Fibroblast of lung (primary cell): ENCODE results near the gene LOC101059915.

Source experiments
- DNase-seq, 2 donors: peaks; one replicate each; pipeline versions ENCODE4 v3.0.0 to v3.0.0-alpha.2; 2010; ENCODE audit warnings: low read depth in 2 of 2
- H2AFZ ChIP-seq: 2 replicates; pipeline ENCODE4 v1.5.1; 2012; ENCODE audit warnings: low read length, control low read depth, inconsistent platforms
- H3K27ac ChIP-seq: 2 replicates; pipeline ENCODE4 v1.5.1; 2011; ENCODE audit warnings: low read length, control low read depth; ENCODE audit not compliant: insufficient read depth
- H3K27me3 ChIP-seq: 2 replicates; pipeline ENCODE4 v1.5.1; 2011; ENCODE audit warnings: mild to moderate bottlenecking, low read length; ENCODE audit not compliant: control insufficient read depth, insufficient read depth
- H3K36me3 ChIP-seq: 2 replicates; pipeline ENCODE4 v1.5.1; 2011; ENCODE audit warnings: low read length; ENCODE audit not compliant: control insufficient read depth, insufficient read depth
- H3K4me1 ChIP-seq: 2 replicates; pipeline ENCODE4 v1.5.1; 2011; ENCODE audit warnings: low read length; ENCODE audit not compliant: control insufficient read depth, insufficient read depth; ENCODE audit errors: extremely low read depth
- H3K4me2 ChIP-seq: 2 replicates; pipeline ENCODE4 v1.5.1; 2011; ENCODE audit warnings: low read length, control low read depth; ENCODE audit not compliant: insufficient read depth; ENCODE audit errors: extremely low read depth
- H3K4me3 ChIP-seq, 4 experiments: fragments of 200-600 bp in 1 of 4; sonication (generic) in 1 of 4; replicated peaks in 1 of 4; 2 replicates each; pipeline ENCODE4 v1.5.1; 2011 to 2016; ENCODE audit warnings: low read length in 4 of 4, low read depth in 3 of 4, mild to moderate bottlenecking in 3 of 4, control low read depth in 2 of 4, inconsistent platforms in 1 of 4, mixed read lengths in 1 of 4; ENCODE audit not compliant: insufficient read depth in 1 of 4; ENCODE audit errors: control extremely low read depth in 1 of 4
- H3K79me2 ChIP-seq: 2 replicates; pipeline ENCODE4 v1.5.1; 2012; ENCODE audit warnings: mild to moderate bottlenecking, low read length, inconsistent platforms; ENCODE audit not compliant: control insufficient read depth, insufficient read depth
- H3K9ac ChIP-seq: 2 replicates; pipeline ENCODE4 v1.5.1; 2011; ENCODE audit warnings: mild to moderate bottlenecking, low read length, control low read depth; ENCODE audit not compliant: insufficient read depth
- H3K9me3 ChIP-seq: 2 replicates; pipeline ENCODE4 v1.5.1; 2012; ENCODE audit warnings: low read depth, low read length; ENCODE audit not compliant: control insufficient read depth, insufficient read depth
- H4K20me1 ChIP-seq: 2 replicates; pipeline ENCODE4 v1.5.1; 2011; ENCODE audit warnings: low read length; ENCODE audit not compliant: control insufficient read depth, insufficient read depth; ENCODE audit errors: extremely low read depth
- CTCF ChIP-seq, 2 donors: IDR thresholded peaks in 1 of 2; conservative IDR thresholded peaks in 1 of 2; 1 replicate in 1 of 2; 2 replicates in 1 of 2; pipeline ENCODE4 v1.5.1; 2011 to 2012; ENCODE audit warnings: low read length in 2 of 2, control low read depth in 1 of 2, inconsistent platforms in 1 of 2, low read depth in 1 of 2, mild to moderate bottlenecking in 1 of 2
- EZH2 ChIP-seq: IDR thresholded peaks from 2 replicates; pipeline ENCODE4 v1.5.1; 2012; ENCODE audit warnings: low read length, control low read depth, mild to moderate bottlenecking; ENCODE audit errors: missing control alignments

LOC101059915 gene

GRCh38 chrX:71666240-71667223 is 814 bp upstream of the LOC101059915 start:
- Histone ChIP-seq H3K4me1 (no peaks in the 10 kb centered on the region), H3K9me3 (no peaks in the 10 kb centered on the region), H3K79me2 (no peaks in the 10 kb centered on the region), H3K27ac (no peak overlapping the region), H3K27me3 (peaks cover 3% of the 10 kb centered on the region), H3K9ac (no peak overlapping the region), H3K4me3 (no peak overlapping the region), H3K4me2 (no peak overlapping the region), H3K36me3 (no peaks in the 10 kb centered on the region), H4K20me1 (no peaks in the 10 kb centered on the region), H2AFZ (no peak overlapping the region)
- no peak for TF ChIP-seq CTCF (conservative IDR thresholded peaks at IDR 0.05 in 1 of 2, IDR thresholded peaks at IDR 0.05 in 1 of 2; ENCODE audit: low read depth in 1 of 2, low read length in 2 of 2)
- TF ChIP-seq EZH2, result no peak
- no peak for DNase-seq

- no peaks in the 10 kb centered on the region for H3K9me3 ChIP-seq
- H3K27me3 ChIP-seq, result peaks cover 3% of the 10 kb centered on the region
- no peaks in the 10 kb centered on the region for H3K79me2 ChIP-seq
- H3K36me3 ChIP-seq, result no peaks in the 10 kb centered on the region
- no peak overlapping the region for H3K4me3 ChIP-seq
- H4K20me1 ChIP-seq, result no peaks in the 10 kb centered on the region
- no peak overlapping the region for H3K4me2 ChIP-seq
- H3K9ac ChIP-seq, result no peak overlapping the region
- no peak overlapping the region for H2AFZ ChIP-seq
- no peak for DNase-seq
- H3K27ac ChIP-seq, result no peak overlapping the region
- TF ChIP-seq CTCF (conservative IDR thresholded peaks at IDR 0.05 in 1 of 2, IDR thresholded peaks at IDR 0.05 in 1 of 2; ENCODE audit: low read depth in 1 of 2, low read length in 2 of 2) (no peak), EZH2 (no peak)
- no peaks in the 10 kb centered on the region for H3K4me1 ChIP-seq
These were observed 876 bp downstream of the LOC101059915 start for GRCh38 chrX:71668248-71668595.

GRCh38 chrX:71669492-71669891 is 2.1 kb downstream of the LOC101059915 start:
- H3K36me3 ChIP-seq, result no peaks in the 10 kb centered on the region
- H2AFZ ChIP-seq, result no peak overlapping the region
- DNase-seq, result no peak
- no peaks in the 10 kb centered on the region for H3K4me1 ChIP-seq
- H3K27ac ChIP-seq, result no peak overlapping the region
- H3K4me2 ChIP-seq, result no peak overlapping the region
- H3K4me3 ChIP-seq, result no peak overlapping the region
- H4K20me1 ChIP-seq, result no peaks in the 10 kb centered on the region
- no peak overlapping the region for H3K9ac ChIP-seq
- TF ChIP-seq CTCF (conservative IDR thresholded peaks at IDR 0.05 in 1 of 2, IDR thresholded peaks at IDR 0.05 in 1 of 2; ENCODE audit: low read depth in 1 of 2, low read length in 2 of 2), result no peak
- TF ChIP-seq EZH2, result no peak
- H3K9me3 ChIP-seq, result no peaks in the 10 kb centered on the region
- peaks cover 3% of the 10 kb centered on the region for H3K27me3 ChIP-seq
- H3K79me2 ChIP-seq, result no peaks in the 10 kb centered on the region
